Measurements from ENCODE around the gene FUOM. TPM values are rescaled to one million over a fixed set of nuclear protein-coding genes. Genes with fewer than 3 reads are reported as not detected.

Gene FUOM
- total and polyA plus RNA-seq, 9 of the 15 experiments (the other 6 are each of a cell fraction or from before 2014, with no cell fraction given): 1.8 to 96.1 (median 27.0) TPM

DNA sequence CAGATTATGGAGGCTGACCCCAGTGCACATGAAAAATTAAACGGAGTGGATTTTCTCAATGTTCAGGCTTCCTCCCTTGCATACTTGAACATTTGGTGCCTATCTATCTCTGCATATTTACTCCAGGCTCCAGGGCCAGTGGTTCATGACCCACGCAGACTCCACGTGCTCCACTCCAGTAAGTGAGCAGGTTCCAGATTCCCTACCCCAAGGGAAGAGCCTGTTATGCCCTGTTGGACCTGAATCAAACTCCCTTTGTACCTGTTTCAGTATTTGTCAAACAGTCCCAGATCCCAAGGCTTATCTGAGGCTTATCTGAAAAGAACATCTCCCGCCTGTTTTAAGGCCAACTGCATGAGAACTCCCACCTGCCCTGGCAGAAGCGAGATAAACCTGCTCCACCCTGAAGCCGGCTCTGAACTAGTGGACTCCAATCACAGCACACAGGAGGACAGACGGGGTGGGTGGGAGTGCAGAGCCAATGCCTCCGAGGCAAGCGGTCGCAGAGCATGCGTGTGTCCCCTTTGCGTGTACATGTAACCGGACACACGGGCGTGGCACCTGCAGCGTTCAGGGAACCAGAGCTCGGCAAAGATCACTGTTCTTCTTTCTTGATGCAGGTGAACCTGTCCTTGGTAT, 2.3 kb upstream of the FUOM start (continued):
- TF ChIP-seq, protein P1, sequence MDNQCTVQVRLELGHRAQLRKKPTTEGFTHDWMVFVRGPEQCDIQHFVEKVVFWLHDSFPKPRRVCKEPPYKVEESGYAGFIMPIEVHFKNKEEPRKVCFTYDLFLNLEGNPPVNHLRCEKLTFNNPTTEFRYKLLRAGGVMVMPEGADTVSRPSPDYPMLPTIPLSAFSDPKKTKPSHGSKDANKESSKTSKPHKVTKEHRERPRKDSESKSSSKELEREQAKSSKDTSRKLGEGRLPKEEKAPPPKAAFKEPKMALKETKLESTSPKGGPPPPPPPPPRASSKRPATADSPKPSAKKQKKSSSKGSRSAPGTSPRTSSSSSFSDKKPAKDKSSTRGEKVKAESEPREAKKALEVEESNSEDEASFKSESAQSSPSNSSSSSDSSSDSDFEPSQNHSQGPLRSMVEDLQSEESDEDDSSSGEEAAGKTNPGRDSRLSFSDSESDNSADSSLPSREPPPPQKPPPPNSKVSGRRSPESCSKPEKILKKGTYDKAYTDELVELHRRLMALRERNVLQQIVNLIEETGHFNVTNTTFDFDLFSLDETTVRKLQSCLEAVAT (IDR thresholded peaks at IDR 0.05): no peak
- TF ChIP-seq, protein P2, sequence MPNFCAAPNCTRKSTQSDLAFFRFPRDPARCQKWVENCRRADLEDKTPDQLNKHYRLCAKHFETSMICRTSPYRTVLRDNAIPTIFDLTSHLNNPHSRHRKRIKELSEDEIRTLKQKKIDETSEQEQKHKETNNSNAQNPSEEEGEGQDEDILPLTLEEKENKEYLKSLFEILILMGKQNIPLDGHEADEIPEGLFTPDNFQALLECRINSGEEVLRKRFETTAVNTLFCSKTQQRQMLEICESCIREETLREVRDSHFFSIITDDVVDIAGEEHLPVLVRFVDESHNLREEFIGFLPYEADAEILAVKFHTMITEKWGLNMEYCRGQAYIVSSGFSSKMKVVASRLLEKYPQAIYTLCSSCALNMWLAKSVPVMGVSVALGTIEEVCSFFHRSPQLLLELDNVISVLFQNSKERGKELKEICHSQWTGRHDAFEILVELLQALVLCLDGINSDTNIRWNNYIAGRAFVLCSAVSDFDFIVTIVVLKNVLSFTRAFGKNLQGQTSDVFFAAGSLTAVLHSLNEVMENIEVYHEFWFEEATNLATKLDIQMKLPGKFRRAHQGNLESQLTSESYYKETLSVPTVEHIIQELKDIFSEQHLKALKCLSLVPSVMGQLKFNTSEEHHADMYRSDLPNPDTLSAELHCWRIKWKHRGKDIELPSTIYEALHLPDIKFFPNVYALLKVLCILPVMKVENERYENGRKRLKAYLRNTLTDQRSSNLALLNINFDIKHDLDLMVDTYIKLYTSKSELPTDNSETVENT (CRISPR knock-in tag; IDR thresholded peaks at IDR 0.05): no peak
- no peak for TF ChIP-seq NFXL1 (CRISPR knock-in tag; IDR thresholded peaks at IDR 0.05)
- peak; percentile 57 for TF ChIP-seq SMARCA4 (IDR thresholded peaks at IDR 0.05)
- TF ChIP-seq TGIF2 (CRISPR knock-in tag; IDR thresholded peaks at IDR 0.05): no peak
- peak; percentile 75 for TF ChIP-seq GATA2 (CRISPR knock-in tag; IDR thresholded peaks at IDR 0.05)
- TF ChIP-seq, protein P3, sequence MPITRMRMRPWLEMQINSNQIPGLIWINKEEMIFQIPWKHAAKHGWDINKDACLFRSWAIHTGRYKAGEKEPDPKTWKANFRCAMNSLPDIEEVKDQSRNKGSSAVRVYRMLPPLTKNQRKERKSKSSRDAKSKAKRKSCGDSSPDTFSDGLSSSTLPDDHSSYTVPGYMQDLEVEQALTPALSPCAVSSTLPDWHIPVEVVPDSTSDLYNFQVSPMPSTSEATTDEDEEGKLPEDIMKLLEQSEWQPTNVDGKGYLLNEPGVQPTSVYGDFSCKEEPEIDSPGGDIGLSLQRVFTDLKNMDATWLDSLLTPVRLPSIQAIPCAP (CRISPR knock-in tag; IDR thresholded peaks at IDR 0.05; ENCODE audit: borderline replicate concordance): no peak
- TF ChIP-seq HMG20A (CRISPR knock-in tag; conservative IDR thresholded peaks at IDR 0.05): no peak
- TF ChIP-seq NCOR1 (IDR thresholded peaks at IDR 0.05): peak; percentile 68
- TF ChIP-seq ETS2 (tag; IDR thresholded peaks at IDR 0.05; ENCODE audit: borderline replicate concordance, poor library complexity, severe bottlenecking): no peak
- TF ChIP-seq CCNT2 (IDR thresholded peaks at IDR 0.05; ENCODE audit: borderline replicate concordance, extremely low read depth, insufficient read length, low read depth, low read length): no peak
- no peak for TF ChIP-seq BCL6 (CRISPR knock-in tag; IDR thresholded peaks at IDR 0.05)
- TF ChIP-seq CSDE1 (IDR thresholded peaks at IDR 0.05): no peak
- no peak for TF ChIP-seq ZNF695 (CRISPR knock-in tag; IDR thresholded peaks at IDR 0.05)
- TF ChIP-seq ZNF766 (CRISPR knock-in tag; conservative IDR thresholded peaks at IDR 0.05): no peak
- no peak for TF ChIP-seq PHF21A (IDR thresholded peaks at IDR 0.05; ENCODE audit: borderline replicate concordance, low read depth)
- peak; percentile 26; the same call in 1 of the 2 replicates for TF ChIP-seq FOXM1 (IDR thresholded peaks at IDR 0.05; ENCODE audit: low read depth)
- no peak for TF ChIP-seq FOXM1 (CRISPR knock-in tag; IDR thresholded peaks at IDR 0.05; ENCODE audit: low read depth)
- TF ChIP-seq SNRNP70 (optimal IDR thresholded peaks at IDR 0.05; ENCODE audit: low read depth, low read length): no peak
- peak; percentile 47; the same call in 1 of the 2 replicates for TF ChIP-seq STAT5A (IDR thresholded peaks at IDR 0.05; ENCODE audit: borderline replicate concordance, low read length)
- peak; percentile 46; the same call in 1 of the 2 replicates for TF ChIP-seq RB1 (IDR thresholded peaks at IDR 0.05; ENCODE audit: low read depth)
- no peak for TF ChIP-seq IFI16 (CRISPR knock-in tag; IDR thresholded peaks at IDR 0.05)
- no peak for TF ChIP-seq ZC3H4 (CRISPR knock-in tag; IDR thresholded peaks at IDR 0.05; ENCODE audit: borderline replicate concordance)
- peak; percentile 74 for TF ChIP-seq TCF3 (CRISPR knock-in tag; IDR thresholded peaks at IDR 0.05)
- no peak for TF ChIP-seq NR2F6 (CRISPR knock-in tag; IDR thresholded peaks at IDR 0.05)
- no peak for TF ChIP-seq ZNF282 (CRISPR knock-in tag; IDR thresholded peaks at IDR 0.05)
- TF ChIP-seq TEAD4 (IDR thresholded peaks at IDR 0.05; ENCODE audit: low read length): peak; percentile 82
- no peak for TF ChIP-seq TEAD4 (CRISPR knock-in tag; IDR thresholded peaks at IDR 0.05; ENCODE audit: borderline replicate concordance)

Measured in K562 (cell line).